Tibial artery (tissue), 4 donors: ENCODE data around the gene UQCRC2.
"Not testable (repeated sequence)": the region's sequence is repeated elsewhere in the genome, so short reads cannot be mapped to it uniquely, and the experiment has no call there.

ENCODE experiments used
- DNase-seq, 2 donors: peaks; one replicate each; pipeline ENCODE4 v3.0.0-alpha.2; 2019
- H3K27ac ChIP-seq, 2 donors: fragments of 200-600 bp; sonication (generic) in 1 of 2; 1 replicate in 1 of 2; 2 replicates in 1 of 2; pipeline ENCODE4 v1.5.1; 2018 to 2019; ENCODE audit warnings: mild to moderate bottlenecking in 1 of 2
- H3K27me3 ChIP-seq, 2 donors: fragments of 200-600 bp; sonication (generic) in 1 of 2; one replicate each; pipeline versions ENCODE4 v1.5.1 to v1.6.0; 2016 to 2019
- H3K36me3 ChIP-seq, 3 donors: fragments of 200-600 bp; sonication (generic) in 2 of 3; one replicate each; pipeline ENCODE4 v1.5.1; 2016 to 2019; ENCODE audit warnings: mild to moderate bottlenecking in 2 of 3
- H3K4me1 ChIP-seq, 4 donors: fragments of 200-600 bp; sonication (generic) in 2 of 4; 1 replicate in 3 of 4; 2 replicates in 1 of 4; pipeline ENCODE4 v1.5.1; 2016 to 2019
- H3K4me3 ChIP-seq, 2 donors: fragments of 200-600 bp; sonication (generic) in 1 of 2; 1 replicate in 1 of 2; 2 replicates in 1 of 2; pipeline ENCODE4 v1.5.1; 2018 to 2019; ENCODE audit warnings: mild to moderate bottlenecking in 2 of 2
- H3K9me3 ChIP-seq, 3 donors: fragments of 200-600 bp; sonication (generic) in 1 of 3; one replicate each; pipeline ENCODE4 v1.5.1; 2016 to 2019
- intact Hi-C: fragments of 100-400 bp; cut with DNase I; formaldehyde crosslinking; loops from one replicate; pipeline ENCODE4 v1.15.0; 2023; ENCODE audit warnings: low total_unique reads
- TF ChIP-seq, protein P1 (sequence below), 2 experiments: fragments of 200-600 bp in 1 of 2; fragments of 450-650 bp in 1 of 2; IDR thresholded peaks; one replicate each; pipeline ENCODE4 v1.5.1; 2017 to 2019; ENCODE audit warnings: antibody characterized with exemption in 2 of 2, mild to moderate bottlenecking in 1 of 2, moderate library complexity in 1 of 2

The UQCRC2 gene

DNA sequence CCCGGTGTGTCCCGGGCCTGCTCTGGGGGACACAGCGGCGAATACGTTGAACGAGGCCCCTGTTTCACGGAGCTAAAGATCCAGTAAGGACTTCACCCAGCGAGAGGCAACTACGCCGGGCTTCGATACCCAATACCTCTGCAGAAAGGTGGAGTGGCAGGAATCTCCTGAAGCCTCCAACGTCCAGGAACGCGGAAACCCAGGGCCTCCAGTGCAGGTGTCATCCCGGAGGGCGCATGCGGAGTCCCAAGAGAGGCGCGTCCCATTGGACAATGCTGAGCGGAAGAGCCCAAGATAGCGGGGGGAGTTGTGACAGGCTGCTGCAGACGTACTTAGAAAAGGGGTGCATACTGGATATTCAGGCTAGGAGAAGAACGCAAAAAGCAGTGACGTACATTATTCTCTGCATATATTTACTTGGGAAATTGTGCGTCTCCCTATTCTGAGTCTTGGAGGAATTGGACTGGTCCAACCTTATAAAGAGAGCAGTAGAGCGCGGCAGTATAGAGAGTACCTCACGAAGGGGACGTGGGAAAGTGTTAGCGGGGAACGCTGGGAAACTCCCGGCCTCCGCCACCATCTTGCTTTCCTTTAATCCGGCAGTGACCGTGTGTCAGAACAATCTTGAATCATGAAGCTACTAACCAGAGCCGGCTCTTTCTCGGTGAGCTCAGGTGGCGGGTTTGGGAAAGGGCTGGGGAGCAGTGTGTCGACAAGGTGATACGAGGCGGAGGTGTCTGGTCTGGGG, at the start of gene UQCRC2:
TSS of gene UQCRC2 (plus strand) at position 569 of the 748 bp plus-strand sequence. CDS start at position 632, 63 bp downstream.
- intact Hi-C loops: no loop called here
- Histone ChIP-seq H3K9me3 (no peaks in the 10 kb centered on the region), H3K36me3 (peaks cover 12 to 21% (median 17%) of the 10 kb centered on the region in 3 donors), H3K27me3 (no peaks in the 10 kb centered on the region), H3K27ac (peak within 1 kb of the TSS; percentile 85 to 87), H3K4me1 (peaks cover 4 to 41% (median 30%) of the 10 kb centered on the region in 4 donors), H3K4me3 (peak within 1 kb of the TSS; percentile 71 to 94)
- TF ChIP-seq, protein P1, sequence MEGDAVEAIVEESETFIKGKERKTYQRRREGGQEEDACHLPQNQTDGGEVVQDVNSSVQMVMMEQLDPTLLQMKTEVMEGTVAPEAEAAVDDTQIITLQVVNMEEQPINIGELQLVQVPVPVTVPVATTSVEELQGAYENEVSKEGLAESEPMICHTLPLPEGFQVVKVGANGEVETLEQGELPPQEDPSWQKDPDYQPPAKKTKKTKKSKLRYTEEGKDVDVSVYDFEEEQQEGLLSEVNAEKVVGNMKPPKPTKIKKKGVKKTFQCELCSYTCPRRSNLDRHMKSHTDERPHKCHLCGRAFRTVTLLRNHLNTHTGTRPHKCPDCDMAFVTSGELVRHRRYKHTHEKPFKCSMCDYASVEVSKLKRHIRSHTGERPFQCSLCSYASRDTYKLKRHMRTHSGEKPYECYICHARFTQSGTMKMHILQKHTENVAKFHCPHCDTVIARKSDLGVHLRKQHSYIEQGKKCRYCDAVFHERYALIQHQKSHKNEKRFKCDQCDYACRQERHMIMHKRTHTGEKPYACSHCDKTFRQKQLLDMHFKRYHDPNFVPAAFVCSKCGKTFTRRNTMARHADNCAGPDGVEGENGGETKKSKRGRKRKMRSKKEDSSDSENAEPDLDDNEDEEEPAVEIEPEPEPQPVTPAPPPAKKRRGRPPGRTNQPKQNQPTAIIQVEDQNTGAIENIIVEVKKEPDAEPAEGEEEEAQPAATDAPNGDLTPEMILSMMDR (IDR thresholded peaks at IDR 0.05): no peak
- peak; percentile 87 to 92 for DNase-seq

DNA sequence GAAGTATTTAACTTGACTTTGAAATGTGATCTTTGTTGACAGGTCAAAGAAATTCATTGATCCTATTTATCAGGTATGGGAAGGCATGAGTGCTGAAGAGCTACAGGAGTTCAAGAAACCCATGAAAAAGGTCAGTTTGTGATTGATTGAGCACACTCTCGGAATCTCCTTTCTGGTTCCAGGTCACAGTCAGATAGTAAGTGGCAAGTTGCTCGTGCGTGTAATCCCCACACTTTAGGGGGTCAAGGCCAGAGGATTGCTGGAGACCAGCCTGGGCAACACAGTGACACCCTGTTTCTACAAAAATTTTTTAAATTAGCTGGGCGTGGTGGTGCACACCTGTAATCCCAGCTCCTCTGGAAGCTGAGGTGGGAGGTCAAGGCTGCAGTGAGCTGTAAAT, 20.5 kb upstream of the UQCRC2 start:
- H3K27me3 ChIP-seq, H3K36me3 ChIP-seq, DNase-seq, intact Hi-C loops, H3K4me1 ChIP-seq, H3K27ac ChIP-seq, H3K4me3 ChIP-seq, H3K9me3 ChIP-seq: not testable (repeated sequence)

- intact Hi-C loops, H3K4me1 ChIP-seq, H3K27me3 ChIP-seq, H3K27ac ChIP-seq, H3K9me3 ChIP-seq, DNase-seq, H3K4me3 ChIP-seq, H3K36me3 ChIP-seq: not testable (repeated sequence)
These were observed 19.8 kb upstream of the UQCRC2 start for GRCh38 chr16:21933316-21933715.

DNA sequence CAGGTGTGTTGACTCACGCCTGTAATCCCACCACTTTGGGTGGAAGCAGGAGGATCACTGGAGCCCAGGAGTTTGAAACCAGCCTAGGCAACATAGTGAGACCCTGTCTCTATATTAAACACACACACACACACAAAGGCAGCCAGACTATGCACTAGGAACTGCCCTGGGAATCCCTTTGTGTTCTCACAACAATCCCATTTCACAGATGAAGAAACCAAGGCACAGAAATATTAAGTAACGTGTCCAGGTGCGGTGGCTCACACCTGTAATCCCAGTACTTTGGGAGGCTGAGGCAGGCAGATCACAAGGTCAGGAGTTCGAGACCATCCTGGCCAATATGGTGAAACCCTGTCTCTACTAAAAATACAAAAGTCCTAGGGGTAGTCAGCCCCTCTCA, 19.4 kb upstream of the UQCRC2 start:
- H3K4me3 ChIP-seq, H3K9me3 ChIP-seq, intact Hi-C loops, H3K4me1 ChIP-seq, H3K36me3 ChIP-seq, H3K27me3 ChIP-seq, H3K27ac ChIP-seq, DNase-seq: not testable (repeated sequence)

DNA sequence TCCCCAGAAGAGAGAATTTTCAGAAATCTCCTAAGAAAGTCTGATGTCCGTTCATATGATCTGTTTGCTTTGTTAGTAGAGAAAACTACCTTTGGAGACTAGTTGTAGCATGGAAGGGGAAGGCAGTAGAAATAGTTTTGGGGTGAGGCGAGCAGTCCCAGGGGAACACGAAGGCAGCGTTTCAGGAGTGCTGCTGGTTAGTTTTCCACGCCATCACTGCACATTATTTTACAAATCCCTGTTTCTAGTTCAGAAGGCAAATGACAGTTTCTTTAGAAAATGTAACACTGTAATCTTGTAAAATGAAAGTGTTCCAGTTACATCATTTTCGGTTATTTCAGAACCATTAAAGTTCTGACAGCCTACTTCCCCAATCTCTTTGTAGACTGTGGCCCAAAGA, 16.9 kb upstream of the UQCRC2 start:
- H3K4me1 ChIP-seq, DNase-seq, H3K9me3 ChIP-seq, H3K27me3 ChIP-seq, intact Hi-C loops, H3K36me3 ChIP-seq: not testable (repeated sequence)
- H3K27ac ChIP-seq: peak overlapping the region in 1 of 2 donors; percentile 54
- H3K4me3 ChIP-seq: peak overlapping the region; percentile 16 to 22

DNA sequence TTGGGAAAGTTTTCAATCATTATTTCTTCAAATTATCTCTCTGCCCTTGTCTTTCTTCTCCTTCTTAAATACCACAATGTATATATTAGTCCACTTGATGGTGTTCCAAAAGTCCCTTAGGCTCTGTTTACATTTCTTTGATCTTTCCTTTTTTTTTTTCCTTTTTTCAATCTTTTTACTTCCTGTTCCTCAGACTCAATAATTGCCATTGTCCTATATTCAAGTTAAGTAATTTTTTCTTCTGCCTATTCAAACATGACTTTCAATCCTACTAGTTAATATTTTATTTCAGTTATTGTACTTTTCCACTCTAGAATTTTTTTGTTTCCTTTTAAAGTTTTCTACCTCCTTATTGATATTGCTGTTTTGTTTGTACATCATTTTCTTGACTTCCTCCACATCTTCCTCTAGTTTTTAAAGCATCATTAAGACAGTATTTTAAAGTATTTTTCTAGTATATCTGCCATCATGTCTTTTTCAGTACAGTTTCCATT, 15.8 kb upstream of the UQCRC2 start:
- no peak overlapping the region for H3K4me3 ChIP-seq
- H3K4me1 ChIP-seq: peaks cover 0 to 8% (median 0%) of the 10 kb centered on the region in 4 donors
- TF ChIP-seq, protein P1 (IDR thresholded peaks at IDR 0.05): no peak
- intact Hi-C loops: no loop called here
- H3K27ac ChIP-seq: no peak overlapping the region
- H3K27me3 ChIP-seq: no peaks in the 10 kb centered on the region
- H3K36me3 ChIP-seq: no peaks in the 10 kb centered on the region
- no peak for DNase-seq
- H3K9me3 ChIP-seq: no peaks in the 10 kb centered on the region

DNA sequence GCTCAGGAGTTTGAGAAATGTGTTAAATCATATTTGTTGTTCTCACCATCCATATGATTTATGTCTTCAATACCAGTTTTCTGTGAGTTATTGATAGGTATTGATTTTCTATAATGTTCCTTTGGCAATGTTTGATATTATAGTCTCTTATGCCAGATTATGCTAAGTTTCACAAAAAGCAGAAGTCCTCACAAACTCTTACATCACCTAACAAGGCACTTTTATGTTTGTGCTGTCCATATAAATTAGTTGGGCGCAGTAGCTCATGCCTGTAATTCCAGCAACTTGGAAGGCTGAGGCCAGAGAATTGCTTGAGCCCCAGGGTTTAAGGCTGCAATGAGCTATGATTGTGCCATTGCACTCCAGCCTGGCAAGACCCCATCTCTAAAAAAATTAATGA, 12.6 kb upstream of the UQCRC2 start:
- no peak overlapping the region for H3K4me3 ChIP-seq
- no peaks in the 10 kb centered on the region for H3K36me3 ChIP-seq
- no peak for DNase-seq
- intact Hi-C loops: no loop called here
- H3K27ac ChIP-seq: no peak overlapping the region
- TF ChIP-seq, protein P1 (IDR thresholded peaks at IDR 0.05): no peak
- no peaks in the 10 kb centered on the region for H3K9me3 ChIP-seq
- no peaks in the 10 kb centered on the region for H3K27me3 ChIP-seq
- peaks cover 0 to 8% (median 0%) of the 10 kb centered on the region in 4 donors for H3K4me1 ChIP-seq
